Placental pericyte (primary cell): ENCODE data around the gene RMND5A. TPM values are rescaled to one million over a fixed set of nuclear protein-coding genes. Genes with fewer than 3 reads are reported as not detected.

Experiments used
- total RNA-seq: library from RNA; depleted of rRNA; stranded (reverse); fragments of >200 nt; gene quantifications from 2 replicates; pipeline ENCODE4 v1.2.3, GENCODE V29; 2012

Gene RMND5A, protein sequence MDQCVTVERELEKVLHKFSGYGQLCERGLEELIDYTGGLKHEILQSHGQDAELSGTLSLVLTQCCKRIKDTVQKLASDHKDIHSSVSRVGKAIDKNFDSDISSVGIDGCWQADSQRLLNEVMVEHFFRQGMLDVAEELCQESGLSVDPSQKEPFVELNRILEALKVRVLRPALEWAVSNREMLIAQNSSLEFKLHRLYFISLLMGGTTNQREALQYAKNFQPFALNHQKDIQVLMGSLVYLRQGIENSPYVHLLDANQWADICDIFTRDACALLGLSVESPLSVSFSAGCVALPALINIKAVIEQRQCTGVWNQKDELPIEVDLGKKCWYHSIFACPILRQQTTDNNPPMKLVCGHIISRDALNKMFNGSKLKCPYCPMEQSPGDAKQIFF
- 14.9 and 23.9 TPM in 2 replicates for total RNA-seq

DNA sequence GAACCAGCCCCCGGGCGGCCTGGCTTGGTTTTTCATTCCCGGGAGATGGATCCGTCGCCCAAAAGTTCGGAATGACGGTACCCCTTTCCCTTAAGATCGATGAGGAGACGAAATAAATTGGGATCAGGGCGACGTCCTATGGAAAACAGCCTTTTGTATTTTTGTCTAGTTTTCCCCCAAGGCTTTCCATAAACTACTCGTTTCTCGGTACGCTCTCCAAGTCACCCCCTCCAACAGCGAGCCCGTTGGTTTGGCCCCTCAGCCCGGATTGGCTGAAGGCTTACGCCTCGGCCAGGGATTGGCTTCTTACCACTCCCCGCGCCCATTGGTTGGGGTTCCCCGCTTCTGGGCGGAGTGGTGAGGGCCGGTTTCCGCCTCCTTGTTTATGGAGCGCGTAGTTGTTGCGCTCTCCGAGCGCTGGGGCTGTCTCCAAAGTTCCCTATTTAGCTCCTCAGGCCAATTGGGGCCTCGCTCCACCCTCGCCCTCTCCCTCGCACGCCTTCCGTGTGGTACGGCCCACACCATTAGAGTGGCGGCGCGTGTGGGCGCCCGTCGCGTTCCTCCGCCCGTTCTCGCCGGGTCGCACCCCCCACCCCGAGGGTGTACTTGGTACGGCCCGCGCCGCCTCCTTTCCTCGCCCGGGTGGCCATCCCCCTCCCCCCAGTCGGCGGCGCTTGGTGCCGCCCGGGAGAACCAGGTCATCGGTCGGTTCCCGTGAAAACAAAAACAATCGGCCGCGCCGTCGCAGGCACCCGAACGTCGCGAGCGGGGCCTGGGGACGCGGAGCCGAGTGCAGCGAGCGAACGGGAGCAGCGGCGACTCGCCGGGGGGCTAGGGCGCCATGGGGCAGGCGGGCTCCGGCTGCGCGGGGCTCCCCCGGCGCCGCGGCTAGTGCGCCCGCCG, at the start of gene RMND5A:
TSS of gene RMND5A (plus strand) at position 655 of the 903 bp plus-strand sequence. CDS start 377 bp downstream, outside the sequence.

DNA sequence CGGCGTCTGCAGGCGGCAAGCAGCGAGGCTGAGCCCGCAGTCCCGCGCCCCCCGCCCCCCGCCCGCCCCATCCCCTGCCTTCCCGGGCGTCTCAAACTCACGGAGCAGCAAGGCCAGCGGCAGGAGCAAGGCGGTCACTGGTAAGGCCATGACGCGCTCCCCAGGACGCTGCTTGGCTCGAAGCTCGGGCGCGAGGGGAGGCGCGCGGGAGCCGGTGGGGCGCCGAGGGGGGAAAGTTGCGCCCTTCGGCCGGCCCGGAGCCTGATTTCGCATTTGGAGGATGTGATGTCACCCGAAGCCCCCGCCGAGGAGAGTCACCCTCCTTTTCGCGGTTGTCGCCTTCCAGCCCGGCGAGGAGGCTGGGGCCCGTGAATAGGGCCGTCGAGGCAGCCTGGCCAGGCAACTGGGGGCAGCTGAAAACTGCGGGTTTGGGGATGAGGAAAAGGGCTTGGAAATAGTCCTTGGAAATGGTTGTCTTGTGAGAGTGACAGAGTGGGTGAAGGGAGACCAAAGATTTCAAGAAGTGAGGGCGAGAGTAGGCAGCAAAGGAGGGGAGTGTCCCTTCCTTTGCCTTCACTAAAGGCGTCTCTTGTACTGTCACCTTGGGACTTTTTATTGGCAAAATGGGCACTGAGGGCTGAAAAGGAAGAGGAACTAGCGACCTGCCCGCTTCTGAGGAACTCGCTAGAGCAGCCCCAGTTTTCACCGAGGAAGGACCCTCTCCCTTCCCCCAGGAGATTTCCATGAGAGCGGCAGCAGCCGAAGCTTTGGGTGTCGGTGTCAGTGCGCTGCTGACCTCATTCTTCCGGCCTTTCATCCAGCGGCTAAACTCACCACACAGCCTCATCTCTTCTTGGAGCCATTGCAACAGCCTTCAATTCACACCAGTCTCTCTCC, 70.8 kb downstream of the RMND5A start, which contains the start of gene CD8A:
TSS of gene CD8A (minus strand) at position 238 of the 897 bp plus-strand sequence. CDS start at position 150, 88 bp downstream.

Other genes with a start within 250 kb of the RMND5A start
- 52.8 and 69.8 TPM in 2 replicates for gene CHMP3, start 156.8 kb upstream of the RMND5A start, total RNA-seq
- gene RNF103, start 96.4 kb upstream of the RMND5A start, total RNA-seq = 15.5 and 17.1 TPM in 2 replicates
- gene CD8A, start 70.6 kb downstream of the RMND5A start, total RNA-seq = not detected in 2 replicates
- gene CD8B, start 141.6 kb downstream of the RMND5A start, total RNA-seq = not detected in 2 replicates
- gene RGPD1, start 221.8 kb downstream of the RMND5A start, total RNA-seq = 12.2 and 16.4 TPM in 2 replicates